ENCODE measurements around the gene DSP.
A peak's percentile ranks its signal among the peaks of the same experiment; 100 is the strongest.

Gene DSP

DNA sequence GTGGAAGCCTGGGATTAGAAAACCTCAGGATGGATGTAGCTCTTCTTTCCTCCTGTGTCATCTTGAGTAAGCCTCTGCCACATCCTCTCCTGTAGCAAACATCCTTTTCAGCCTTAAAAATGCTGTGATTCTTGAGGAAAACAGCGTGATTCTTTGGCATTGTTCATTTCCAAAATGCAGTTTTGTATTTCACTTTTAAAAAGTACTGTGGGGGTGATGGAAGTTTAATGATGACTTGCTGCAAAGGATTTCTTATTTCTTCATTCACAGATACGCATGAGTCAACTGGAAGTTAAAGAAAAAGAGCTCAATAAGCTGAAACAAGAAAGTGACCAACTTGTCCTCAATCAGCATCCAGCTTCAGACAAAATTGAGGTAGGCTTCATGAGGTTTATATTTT, 24.6 kb downstream of the DSP start:
- DNase-seq = no peak

DNA sequence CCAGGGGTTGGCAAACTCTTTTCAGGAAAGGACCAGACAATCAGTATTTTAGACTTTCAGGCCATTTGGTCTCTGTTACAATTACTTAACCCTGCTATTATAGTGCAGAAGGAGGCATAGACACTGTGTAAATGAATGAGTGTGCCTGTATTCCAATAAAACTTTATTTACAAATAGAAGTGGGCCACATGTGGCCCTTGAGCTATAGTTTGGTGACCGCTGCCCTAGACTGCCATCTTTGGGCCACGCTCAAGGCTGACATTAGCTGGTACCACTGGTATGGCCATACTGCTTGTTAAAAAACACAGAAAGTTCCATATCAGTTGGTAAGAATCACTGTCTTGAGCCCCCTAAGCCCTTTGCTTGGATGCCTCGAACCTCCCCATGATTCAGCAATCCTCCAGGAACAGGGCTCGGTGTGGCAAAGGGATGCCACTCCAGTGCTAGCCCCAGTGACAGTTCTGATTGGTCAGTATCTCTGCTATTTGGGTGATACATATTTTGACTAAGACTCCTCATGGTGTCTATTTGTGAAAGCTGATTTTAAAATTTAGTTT, 25.2 kb downstream of the DSP start:
- DNase-seq = peak; percentile 20

DNA sequence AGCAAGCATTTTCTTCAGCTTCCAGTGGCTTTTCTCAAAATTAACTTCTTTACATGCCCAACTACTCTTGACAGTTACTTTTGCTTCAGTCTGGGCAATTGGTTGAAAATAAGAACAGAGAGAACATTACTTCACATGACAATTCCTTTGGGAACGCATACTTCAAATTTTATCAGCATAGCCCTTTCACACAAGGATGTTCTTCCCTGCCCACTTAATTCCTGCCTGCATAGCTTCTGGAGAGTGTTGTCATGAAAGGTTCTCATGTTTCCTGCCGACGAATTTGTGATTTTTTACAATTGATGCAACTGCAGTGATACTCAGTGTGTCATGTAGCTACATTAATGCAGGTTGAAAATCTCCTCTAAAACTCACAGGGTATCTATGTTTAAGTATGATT, 26.6 kb downstream of the DSP start:
- DNase-seq = no peak

DNA sequence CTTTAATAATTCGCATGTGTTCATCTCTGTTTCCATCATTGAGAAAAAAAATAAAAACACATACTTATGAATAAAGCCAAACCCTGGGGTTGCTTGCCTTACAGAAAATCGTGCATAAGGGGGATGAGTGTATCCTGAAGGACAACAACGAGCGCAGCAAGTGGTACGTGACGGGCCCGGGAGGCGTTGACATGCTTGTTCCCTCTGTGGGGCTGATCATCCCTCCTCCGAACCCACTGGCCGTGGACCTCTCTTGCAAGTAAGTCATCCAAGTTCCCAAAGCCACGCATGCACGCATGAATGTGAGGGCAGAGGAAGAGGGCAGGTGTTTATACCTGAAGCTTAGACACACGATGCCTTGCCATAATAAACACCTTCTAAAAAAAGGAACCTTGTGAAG, 27.6 kb downstream of the DSP start:
- DNase-seq = no peak

DNA sequence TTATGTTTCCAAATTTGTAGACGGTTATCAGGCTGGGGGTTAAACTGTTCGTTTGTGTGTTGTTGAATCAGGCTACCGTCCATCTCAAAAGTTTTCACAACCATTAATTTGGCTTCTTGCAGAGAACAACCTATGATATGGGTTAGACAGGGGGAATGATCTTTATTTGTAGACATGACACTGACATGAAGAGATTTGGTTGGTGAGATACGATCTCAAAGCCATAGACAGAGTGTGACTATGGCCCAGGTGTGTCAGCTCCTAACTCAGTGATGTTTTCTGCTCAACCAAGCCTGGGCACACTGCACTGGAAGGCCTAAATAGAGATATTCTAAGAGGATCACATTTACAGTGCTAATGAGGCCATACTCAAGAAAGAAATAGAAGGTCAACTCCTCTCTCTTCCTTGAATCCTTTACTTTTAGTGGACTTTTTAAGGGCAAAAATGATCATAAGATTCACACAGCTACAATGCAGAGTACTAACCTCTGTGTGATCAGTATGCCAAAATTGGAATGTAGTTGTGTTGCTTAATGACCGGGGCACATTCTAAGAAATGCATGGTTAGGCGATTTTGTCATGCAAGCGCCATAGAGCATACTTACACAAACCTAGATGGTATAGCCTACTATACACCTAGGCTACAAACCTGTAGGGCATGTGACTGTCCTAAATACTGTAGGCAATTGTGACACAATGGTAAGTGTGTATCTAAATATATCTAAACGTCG, 30.9 kb downstream of the DSP start:
- no peak for DNase-seq

DNA sequence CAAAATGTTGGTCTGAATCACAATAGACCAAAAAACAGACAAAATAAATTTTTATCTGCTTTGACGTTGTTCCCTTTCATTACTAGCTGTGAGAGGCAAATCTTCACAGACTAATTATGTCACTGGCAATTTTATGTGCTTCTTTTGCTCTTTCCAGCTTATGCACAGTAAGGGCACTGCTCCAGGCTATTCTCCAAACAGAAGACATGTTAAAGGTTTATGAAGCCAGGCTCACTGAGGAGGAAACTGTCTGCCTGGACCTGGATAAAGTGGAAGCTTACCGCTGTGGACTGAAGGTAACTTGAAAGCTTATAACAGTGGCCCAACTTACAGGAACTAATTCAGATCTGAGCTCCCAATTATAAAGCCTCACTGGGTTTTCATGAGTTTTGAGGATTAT, 33.0 kb downstream of the DSP start:
- no peak for DNase-seq

DNA sequence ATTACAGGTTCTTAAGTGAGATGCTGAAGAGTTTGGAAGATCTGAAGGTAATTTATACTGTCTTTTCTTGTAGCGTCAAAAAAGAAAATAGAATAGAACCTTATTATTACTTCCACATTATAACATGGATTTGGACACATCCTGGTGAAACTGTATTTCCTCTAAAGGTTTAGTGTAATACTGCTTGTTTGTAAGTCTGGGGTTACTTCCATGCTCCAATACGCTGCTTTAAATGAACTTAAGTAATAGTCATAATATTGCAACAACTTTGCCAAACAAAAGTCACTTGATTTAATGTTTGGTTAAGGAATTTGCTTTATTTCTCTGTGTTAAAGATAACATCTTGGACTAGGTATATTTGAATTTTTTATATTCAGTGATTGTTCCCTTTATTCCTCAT, 37.0 kb downstream of the DSP start:
- no peak for DNase-seq

DNA sequence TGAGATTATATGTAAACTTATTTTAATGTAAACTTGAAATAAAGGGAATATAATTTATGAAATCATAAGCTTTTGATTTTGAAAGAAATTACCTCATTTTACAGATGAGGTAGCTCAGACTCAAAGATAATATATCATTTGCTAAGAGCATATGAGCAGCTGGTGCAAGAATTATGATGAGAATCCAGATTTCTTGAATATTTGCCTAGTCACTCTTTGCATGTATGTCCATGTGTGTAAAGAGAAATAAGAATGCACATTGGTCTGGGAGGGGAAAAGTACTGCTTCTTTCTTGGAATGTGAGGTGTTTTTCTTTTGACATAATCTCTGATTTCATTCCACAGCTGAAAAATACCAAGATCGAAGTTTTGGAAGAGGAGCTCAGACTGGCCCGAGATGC, 37.5 kb downstream of the DSP start:
- no peak for DNase-seq

DNA sequence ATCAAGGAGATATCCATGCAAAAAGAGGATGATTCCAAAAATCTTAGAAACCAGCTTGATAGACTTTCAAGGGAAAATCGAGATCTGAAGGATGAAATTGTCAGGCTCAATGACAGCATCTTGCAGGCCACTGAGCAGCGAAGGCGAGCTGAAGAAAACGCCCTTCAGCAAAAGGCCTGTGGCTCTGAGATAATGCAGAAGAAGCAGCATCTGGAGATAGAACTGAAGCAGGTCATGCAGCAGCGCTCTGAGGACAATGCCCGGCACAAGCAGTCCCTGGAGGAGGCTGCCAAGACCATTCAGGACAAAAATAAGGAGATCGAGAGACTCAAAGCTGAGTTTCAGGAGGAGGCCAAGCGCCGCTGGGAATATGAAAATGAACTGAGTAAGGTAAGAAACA, 38.4 kb downstream of the DSP start:
- DNase-seq = peak; percentile 52

DNA sequence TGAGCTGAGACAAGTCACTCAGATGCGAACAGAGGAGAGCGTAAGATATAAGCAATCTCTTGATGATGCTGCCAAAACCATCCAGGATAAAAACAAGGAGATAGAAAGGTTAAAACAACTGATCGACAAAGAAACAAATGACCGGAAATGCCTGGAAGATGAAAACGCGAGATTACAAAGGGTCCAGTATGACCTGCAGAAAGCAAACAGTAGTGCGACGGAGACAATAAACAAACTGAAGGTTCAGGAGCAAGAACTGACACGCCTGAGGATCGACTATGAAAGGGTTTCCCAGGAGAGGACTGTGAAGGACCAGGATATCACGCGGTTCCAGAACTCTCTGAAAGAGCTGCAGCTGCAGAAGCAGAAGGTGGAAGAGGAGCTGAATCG, 39.1 kb downstream of the DSP start:
- DNase-seq = no peak

DNA sequence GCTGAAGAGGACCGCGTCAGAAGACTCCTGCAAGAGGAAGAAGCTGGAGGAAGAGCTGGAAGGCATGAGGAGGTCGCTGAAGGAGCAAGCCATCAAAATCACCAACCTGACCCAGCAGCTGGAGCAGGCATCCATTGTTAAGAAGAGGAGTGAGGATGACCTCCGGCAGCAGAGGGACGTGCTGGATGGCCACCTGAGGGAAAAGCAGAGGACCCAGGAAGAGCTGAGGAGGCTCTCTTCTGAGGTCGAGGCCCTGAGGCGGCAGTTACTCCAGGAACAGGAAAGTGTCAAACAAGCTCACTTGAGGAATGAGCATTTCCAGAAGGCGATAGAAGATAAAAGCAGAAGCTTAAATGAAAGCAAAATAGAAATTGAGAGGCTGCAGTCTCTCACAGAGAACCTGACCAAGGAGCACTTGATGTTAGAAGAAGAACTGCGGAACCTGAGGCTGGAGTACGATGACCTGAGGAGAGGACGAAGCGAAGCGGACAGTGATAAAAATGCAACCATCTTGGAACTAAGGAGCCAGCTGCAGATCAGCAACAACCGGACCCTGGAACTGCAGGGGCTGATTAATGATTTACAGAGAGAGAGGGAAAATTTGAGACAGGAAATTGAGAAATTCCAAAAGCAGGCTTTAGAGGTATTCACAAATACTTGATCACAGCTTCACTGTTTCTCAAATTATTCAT, 39.6 kb downstream of the DSP start:
- no peak for DNase-seq

DNA sequence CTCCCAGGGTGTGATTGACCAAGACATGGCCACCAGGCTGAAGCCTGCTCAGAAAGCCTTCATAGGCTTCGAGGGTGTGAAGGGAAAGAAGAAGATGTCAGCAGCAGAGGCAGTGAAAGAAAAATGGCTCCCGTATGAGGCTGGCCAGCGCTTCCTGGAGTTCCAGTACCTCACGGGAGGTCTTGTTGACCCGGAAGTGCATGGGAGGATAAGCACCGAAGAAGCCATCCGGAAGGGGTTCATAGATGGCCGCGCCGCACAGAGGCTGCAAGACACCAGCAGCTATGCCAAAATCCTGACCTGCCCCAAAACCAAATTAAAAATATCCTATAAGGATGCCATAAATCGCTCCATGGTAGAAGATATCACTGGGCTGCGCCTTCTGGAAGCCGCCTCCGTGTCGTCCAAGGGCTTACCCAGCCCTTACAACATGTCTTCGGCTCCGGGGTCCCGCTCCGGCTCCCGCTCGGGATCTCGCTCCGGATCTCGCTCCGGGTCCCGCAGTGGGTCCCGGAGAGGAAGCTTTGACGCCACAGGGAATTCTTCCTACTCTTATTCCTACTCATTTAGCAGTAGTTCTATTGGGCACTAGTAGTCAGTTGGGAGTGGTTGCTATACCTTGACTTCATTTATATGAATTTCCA, 43.9 kb downstream of the DSP start:
- no peak for DNase-seq

DNA sequence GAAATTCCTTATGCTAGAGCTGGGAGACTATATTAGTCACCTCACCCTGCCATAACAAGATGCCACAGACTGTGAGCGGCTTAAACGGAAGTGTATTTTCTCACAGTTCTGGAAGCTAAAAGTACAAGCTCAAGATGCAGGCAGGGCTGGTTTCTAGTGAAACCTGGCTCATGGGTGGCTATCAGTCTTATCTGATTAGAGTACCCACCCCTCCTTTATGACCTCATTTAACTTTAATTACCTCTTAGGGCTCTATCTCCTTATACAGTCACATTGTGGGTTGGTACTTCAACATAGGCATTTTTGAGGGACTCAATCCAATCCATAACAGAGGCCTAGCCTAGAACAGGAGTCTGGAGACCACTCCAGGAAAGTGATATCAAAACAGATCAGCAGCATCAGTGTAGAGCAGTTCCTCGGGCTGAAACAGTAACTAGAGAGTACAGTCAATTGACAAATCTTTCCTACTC, 46.2 kb downstream of the DSP start:
- DNase-seq = peak; percentile 38

DNA sequence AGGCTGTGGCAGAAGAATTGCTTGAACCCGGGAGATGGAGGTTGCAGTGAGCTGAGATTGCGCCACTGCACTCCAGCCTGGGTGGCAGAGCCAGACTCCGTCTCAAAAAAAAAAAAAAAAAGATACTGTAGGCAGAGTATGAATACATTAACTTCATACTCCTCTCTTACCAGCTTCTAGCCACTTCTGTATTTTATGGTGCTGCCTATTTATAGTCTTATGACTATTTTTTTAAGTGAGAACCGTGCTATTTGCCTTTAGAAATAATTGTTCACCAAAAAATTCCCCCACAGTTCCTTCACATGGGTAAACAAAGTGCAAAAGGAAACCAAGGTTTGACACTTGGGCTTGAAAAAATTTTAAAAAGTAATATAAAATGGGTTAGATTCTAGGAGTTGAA, 47.0 kb downstream of the DSP start:
- no peak for DNase-seq

DNA sequence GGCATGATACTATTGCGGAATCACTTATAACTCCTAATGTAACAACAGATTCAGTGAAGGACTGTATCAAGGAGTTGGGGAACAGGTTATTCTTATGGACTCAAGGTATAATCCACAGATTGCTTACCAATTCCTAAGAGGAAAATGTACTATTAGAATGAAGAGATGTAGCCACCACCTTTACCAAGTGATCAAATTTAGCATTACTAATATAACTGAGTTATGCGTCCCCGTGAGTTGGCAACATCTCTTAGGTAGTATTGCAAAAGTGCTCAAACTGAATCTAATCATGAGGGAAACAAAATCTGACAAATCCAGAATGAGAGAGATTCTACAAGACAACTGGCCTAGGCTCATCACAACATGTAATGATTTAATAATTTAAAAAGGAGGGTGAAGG, 47.8 kb downstream of the DSP start:
- peak; percentile 38 for DNase-seq

DNA sequence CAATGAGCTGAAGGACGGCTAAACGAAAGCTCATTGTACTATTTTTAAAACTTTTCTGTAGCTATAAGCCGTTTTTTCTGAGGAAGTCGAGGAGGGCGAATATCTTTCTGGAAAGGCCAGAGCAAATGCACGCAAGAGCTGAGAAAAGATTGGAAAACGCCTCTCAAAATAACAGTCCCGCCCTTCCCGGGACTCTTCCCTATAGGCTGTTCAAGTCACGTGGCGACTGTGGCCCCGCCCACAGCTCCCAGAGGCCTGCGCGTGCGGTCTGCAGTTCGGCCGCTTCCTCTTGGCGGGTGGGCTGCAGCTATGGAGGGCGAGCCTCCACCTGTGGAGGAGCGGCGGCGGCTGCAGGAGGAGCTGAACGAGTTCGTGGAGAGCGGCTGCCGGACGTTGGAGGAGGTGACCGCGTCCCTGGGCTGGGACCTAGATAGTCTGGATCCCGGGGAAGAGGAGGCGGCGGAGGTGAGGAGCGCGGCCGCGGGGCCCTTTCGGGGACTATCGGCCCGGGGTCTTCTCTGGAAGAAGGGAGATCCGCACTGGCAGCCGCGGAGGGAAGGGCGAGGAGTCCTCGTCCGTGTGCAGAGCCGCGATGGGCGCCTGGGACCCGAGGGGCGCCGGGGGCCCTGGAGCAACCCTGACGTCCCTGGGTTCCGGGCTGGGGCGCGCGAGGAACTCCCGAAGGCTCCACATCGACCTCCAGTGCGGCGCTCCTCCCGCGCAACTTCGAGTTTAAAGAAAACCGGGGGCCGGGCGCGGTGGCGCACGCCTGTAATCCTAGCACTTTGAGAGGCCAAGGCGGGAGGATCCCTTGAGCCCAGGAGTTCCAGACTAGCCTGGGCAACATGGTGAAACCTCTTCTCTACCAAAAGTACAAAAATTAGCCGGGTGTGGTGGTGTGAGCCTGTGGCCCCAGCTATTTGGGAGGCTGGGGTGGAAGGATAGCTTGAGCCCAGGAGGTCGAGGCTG, 48.8 kb downstream of the DSP start, which contains the start of gene SNRNP48:
SNRNP48 (plus strand) TSS at position 250 of the 969 bp plus-strand sequence; CDS start at position 310, 60 bp downstream.
- peak; percentile 99 for DNase-seq

DNA sequence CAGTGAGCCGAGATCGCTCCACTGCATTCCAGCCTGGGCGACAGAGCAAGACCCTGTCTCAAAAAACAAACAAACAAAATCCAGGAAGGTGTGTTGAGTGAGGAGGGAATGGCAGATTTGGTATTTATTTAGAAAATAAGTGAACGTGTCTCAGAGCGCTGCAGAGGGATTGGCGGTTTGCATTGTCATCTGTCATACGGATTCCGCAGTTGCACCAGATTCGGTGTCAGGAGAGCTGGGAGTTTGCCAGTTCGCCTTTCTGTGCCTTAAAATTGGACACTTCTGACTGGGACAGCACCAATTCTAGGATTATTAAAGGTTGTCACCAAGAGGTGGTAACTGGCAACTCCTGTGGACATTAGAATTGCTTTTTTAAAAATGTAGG, 49.4 kb downstream of the DSP start:
- DNase-seq = peak; percentile 66

DNA sequence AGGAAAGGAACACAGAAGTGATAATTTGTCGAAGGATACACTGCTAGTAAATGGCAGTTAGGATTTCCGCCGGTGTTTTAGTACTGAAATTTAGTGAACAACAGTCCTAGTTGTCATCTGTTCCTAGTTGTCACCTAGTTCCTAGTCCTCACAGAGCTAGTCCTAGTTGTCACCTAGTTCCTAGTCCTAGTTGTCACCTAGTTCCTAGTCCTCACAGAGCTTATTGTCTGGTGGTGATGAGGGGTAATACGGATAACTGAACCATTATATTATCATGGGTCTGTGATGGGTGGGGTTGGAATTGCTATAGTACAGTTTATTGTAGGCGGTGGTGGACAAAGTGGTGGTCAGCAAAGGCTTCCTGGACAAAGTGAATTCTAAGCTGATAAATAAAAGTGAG, 50.3 kb downstream of the DSP start:
- no peak for DNase-seq

DNA sequence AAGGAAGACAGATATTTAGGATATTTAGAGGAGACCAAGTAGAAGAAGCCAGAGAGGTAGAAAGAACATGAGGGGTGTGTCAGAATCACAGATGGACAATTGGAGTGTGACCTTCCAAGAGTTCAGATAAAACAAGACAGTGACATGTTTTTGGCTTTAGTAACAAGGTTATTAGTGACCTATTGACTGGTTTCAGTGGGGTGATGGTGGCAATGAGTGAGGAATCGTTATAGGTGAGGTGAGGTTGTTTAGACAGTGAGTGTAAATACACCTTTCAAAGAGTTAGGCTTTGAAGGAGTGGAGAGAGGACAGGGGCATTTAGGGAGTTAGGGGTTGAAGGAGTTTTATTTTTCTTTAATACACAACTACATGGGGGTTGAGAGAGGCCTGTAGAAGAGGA, 51.8 kb downstream of the DSP start:
- DNase-seq = no peak

DNA sequence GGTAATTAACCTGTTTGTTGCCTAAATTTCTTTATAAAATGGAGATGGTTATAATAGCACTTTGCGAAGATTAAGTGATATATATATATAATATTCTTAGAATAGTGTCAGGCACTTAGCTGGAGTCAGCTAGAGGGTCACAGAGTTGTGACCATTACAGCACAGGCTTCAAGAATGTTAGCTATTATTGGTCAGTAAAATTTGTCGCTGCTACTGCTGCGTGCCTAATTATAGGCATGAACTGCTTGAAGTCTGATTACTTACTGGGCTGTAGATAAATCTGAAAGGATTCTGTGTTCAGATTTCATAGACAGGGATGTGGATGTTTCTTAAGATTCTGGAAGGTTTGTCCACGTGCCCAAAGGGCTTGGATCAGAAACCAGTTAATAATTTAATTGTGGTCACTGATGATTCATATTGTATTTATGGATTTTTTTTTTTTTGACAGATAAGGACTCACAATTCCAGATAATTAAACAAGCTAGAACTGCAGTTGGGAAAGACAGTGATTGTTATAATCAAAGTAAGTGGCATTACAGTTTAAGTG, 53.2 kb downstream of the DSP start:
- DNase-seq = no peak

DNA sequence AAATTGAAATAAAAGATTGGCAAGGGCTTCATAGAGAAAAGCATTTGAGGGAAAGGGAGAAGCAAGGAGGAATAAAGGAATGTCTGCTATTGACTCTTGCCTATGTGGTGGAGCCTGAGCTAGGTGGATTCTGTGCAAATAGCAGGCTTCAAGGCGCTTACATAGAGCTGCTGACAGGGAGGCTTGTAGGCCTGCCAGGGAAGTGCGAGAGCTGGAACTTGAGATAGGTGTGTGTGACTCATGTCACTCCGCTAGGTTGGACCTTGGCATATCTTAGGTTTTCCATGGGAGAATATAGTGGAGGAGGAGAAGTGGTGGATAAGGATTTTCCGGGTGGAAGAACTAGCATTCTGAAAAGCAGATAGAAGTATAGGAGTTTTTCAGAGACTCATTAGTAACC, 62.5 kb downstream of the DSP start:
- DNase-seq = no peak

DNA sequence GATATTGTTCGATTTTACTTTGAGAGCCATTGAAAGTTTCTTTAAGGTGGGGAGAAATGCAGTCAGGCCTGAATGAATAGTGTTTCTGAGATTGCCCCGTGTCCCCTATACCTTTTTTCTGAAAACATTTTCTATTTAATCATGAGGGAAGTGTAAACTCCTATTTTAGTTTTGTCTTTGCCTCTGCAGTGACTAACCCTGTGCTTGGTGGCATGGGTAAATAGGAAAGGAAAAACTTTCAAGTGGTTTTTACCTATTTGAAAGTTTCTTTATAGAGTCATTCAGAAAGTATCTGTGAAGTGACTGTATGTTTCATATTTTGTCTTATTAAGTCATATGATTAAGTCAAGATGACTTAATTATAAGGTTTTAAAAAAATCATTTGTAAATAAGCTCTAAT, 63.0 kb downstream of the DSP start:
- DNase-seq = no peak

All from OCI-M1 (cell line).